SH-SY5Y (cell line): ENCODE measurements around the gene FIBIN.

ENCODE experiments used
- GATA2 ChIP-seq: IDR thresholded peaks from 2 replicates; pipeline ENCODE4 v1.6.1; 2011; ENCODE audit warnings: mild to moderate bottlenecking, low read depth, low read length
- GATA3 ChIP-seq: IDR thresholded peaks from 2 replicates; pipeline ENCODE4 v1.6.1; 2011; ENCODE audit warnings: low read depth, mild to moderate bottlenecking, low read length, moderate library complexity

The FIBIN gene

GRCh38 chr11:27004103-27004502, 10.2 kb downstream of the FIBIN start:
- TF ChIP-seq GATA3 (no peak), GATA2 (no peak)

GRCh38 chr11:27008811-27009535, 15.1 kb downstream of the FIBIN start:
- TF ChIP-seq GATA2, result no peak
- no peak for TF ChIP-seq GATA3

- TF ChIP-seq GATA2, result peak; percentile 14; the same call in 1 of the 2 replicates
- TF ChIP-seq GATA3, result peak; percentile 55
Observed at GRCh38 chr11:27011560-27012233, 17.8 kb downstream of the FIBIN start.

GRCh38 chr11:27012234-27012921, 18.5 kb downstream of the FIBIN start:
- TF ChIP-seq GATA2, result no peak
- no peak for TF ChIP-seq GATA3

GRCh38 chr11:27013781-27014361, 20.0 kb downstream of the FIBIN start:
- TF ChIP-seq GATA2 (no peak), GATA3 (no peak)

- TF ChIP-seq GATA2 (no peak), GATA3 (no peak)
Observed at GRCh38 chr11:27018902-27019529, 25.1 kb downstream of the FIBIN start.

GRCh38 chr11:27020751-27021150, 26.8 kb downstream of the FIBIN start:
- TF ChIP-seq GATA3 (no peak), GATA2 (no peak)

GRCh38 chr11:27022659-27023251, 28.8 kb downstream of the FIBIN start:
- TF ChIP-seq GATA2, result no peak; the same call in 1 of the 2 replicates
- TF ChIP-seq GATA3, result 0 out of 2 replicates have a peak, but pooled peaks have one; percentile 60

- TF ChIP-seq GATA3 (no peak), GATA2 (no peak)
Observed at GRCh38 chr11:27024865-27025264, 31.0 kb downstream of the FIBIN start.

GRCh38 chr11:27025312-27025955, 31.5 kb downstream of the FIBIN start:
- no peak for TF ChIP-seq GATA2
- no peak for TF ChIP-seq GATA3

GRCh38 chr11:27025957-27026733, 32.2 kb downstream of the FIBIN start:
- TF ChIP-seq GATA3 (no peak), GATA2 (no peak)

- no peak for TF ChIP-seq GATA3
- TF ChIP-seq GATA2, result no peak
Observed at GRCh38 chr11:27028561-27028965, 34.7 kb downstream of the FIBIN start.
